PC-3 (cell line): ENCODE measurements around the gene WNT10A. TPM values are rescaled to one million over a fixed set of nuclear protein-coding genes. Genes with fewer than 3 reads are reported as not detected.

Experiments
- ATAC-seq: fragments of 200-7000 bp; cut with Tn5 transposase; 2 replicates; pipeline ENCODE4 v1.9.1; 2020; ENCODE audit warnings: mild to moderate bottlenecking, moderate library complexity
- BruUV-seq: library from RNA; stranded (reverse); fragments of 400-500 nt; replicated peaks from 2 replicates; lab custom pipeline; 2021; lab: Mats Ljungman, UMichigan
- CTCF ChIA-PET: fragments of 300-600 bp; sonication (Branson Sonifier 250); formaldehyde crosslinking; loops from one replicate; lab custom pipeline; 2022; ENCODE audit warnings: antibody characterized with exemption; lab: Charles Lee
- POLR2A ChIA-PET: fragments of 300-600 bp; sonication (Branson Sonifier 250); formaldehyde crosslinking; loops from one replicate; lab custom pipeline; 2022; ENCODE audit warnings: antibody characterized with exemption; ENCODE audit not compliant: unreplicated experiment; lab: Charles Lee
- DNase-seq: peaks from one replicate; pipeline ENCODE4 v3.0.0-alpha.2; 2015
- H2AFZ ChIP-seq: fragments of 300-600 bp; sonication (generic); 2 replicates; pipeline ENCODE4 v1.6.0; 2016; ENCODE audit warnings: antibody characterized with exemption, low read length
- H3F3A ChIP-seq: fragments of 300-600 bp; sonication (generic); one replicate; pipeline ENCODE4 v1.6.0; 2017; ENCODE audit warnings: antibody characterized with exemption, low read length, control low read depth, mild to moderate bottlenecking; ENCODE audit not compliant: unreplicated experiment
- H3K27ac ChIP-seq: fragments of 300-600 bp; sonication (generic); 2 replicates; pipeline ENCODE4 v1.5.1; 2016; ENCODE audit warnings: mild to moderate bottlenecking, low read length
- H3K27me3 ChIP-seq: fragments of 300-600 bp; sonication (generic); 2 replicates; pipeline ENCODE4 v1.6.1; 2016; ENCODE audit warnings: low read length, mixed read lengths
- H3K36me3 ChIP-seq: fragments of 300-600 bp; sonication (generic); 2 replicates; pipeline ENCODE4 v1.6.1; 2016; ENCODE audit warnings: low read depth, mixed run types, low read length, mixed read lengths
- H3K4me1 ChIP-seq: fragments of 300-600 bp; sonication (generic); 2 replicates; pipeline ENCODE4 v1.5.1; 2016; ENCODE audit warnings: low read length; ENCODE audit not compliant: insufficient read depth
- H3K4me2 ChIP-seq: fragments of 300-600 bp; sonication (generic); 2 replicates; pipeline ENCODE4 v1.6.0; 2016; ENCODE audit warnings: low read length
- H3K4me3 ChIP-seq: fragments of 300-600 bp; sonication (generic); 2 replicates; pipeline ENCODE4 v1.5.1; 2016; ENCODE audit warnings: mild to moderate bottlenecking, low read length, mixed read lengths
- H3K79me2 ChIP-seq: fragments of 300-600 bp; sonication (generic); 2 replicates; pipeline ENCODE4 v1.6.1; 2017; ENCODE audit warnings: low read length, mixed read lengths
- H3K9ac ChIP-seq: fragments of 300-600 bp; sonication (generic); 2 replicates; pipeline ENCODE4 v1.6.0; 2016; ENCODE audit warnings: mild to moderate bottlenecking, low read length
- H3K9me2 ChIP-seq: fragments of 300-600 bp; sonication (generic); replicated peaks from 2 replicates; pipeline ENCODE4 v1.6.1; 2016; ENCODE audit warnings: mixed run types, low read length, mixed read lengths
- H3K9me3 ChIP-seq: fragments of 300-600 bp; sonication (generic); 2 replicates; pipeline ENCODE4 v1.6.1; 2016; ENCODE audit warnings: low read length, mixed read lengths
- H4K20me1 ChIP-seq: fragments of 300-600 bp; sonication (generic); 2 replicates; pipeline ENCODE4 v1.6.1; 2016; ENCODE audit warnings: low read length, mixed read lengths
- EZH2 ChIP-seq: fragments of 300-600 bp; sonication (generic); IDR thresholded peaks from one replicate; pipeline ENCODE4 v1.6.1; 2017; ENCODE audit warnings: antibody characterized with exemption, mild to moderate bottlenecking, low read length; ENCODE audit not compliant: unreplicated experiment
- EZH2phosphoT487 ChIP-seq: fragments of 300-600 bp; sonication (generic); IDR thresholded peaks from 2 replicates; pipeline ENCODE4 v1.6.1; 2018; ENCODE audit warnings: mild to moderate bottlenecking, antibody characterized with exemption, low read length, borderline replicate concordance
- intact Hi-C: fragments of 100-400 bp; cut with micrococcal nuclease; formaldehyde crosslinking; loops from 2 replicates; pipeline ENCODE4 v1.9.0; 2023
- total RNA-seq: library from RNA; depleted of rRNA; stranded (reverse); fragments of >200 nt; gene quantifications from 2 replicates; pipeline ENCODE4 v1.2.3, GENCODE V29; 2014
- TF ChIP-seq, protein P1 (sequence below): fragments of 300-600 bp; sonication (generic); conservative IDR thresholded peaks from 2 replicates; pipeline ENCODE4 v1.5.1; 2017; ENCODE audit warnings: antibody characterized with exemption, low read depth, mild to moderate bottlenecking, low read length

The WNT10A gene
- total RNA-seq, 1 experiment from 2014 or later = 0.40 TPM

DNA sequence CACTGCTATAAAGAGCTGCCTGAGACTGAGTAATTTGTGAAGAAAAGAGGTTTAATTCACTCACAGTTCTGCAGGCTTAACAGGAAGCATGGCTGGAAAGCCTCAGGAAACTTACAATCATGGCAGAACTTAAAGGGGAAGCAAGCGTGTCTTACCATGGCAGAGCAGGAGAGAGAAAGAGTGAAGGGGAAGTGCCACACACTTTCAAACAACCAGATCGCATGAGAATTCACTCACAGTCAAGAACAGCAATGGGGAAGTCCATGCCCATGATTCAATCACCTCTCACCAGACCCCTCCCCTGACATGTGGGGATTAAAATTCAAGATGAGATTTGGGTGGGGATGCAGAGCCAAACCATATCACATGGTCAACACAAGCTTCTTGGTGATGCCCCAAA lies 44.1 kb downstream of the WNT10A start:
- peaks cover 10% of the 10 kb centered on the region; the same call in 1 of the 2 replicates for H3K27me3 ChIP-seq
- DNase-seq (no peak), ATAC-seq (no peak)
- no peak overlapping the region for H3K4me3 ChIP-seq
- H3K9me3 ChIP-seq = no peaks in the 10 kb centered on the region
- H4K20me1 ChIP-seq = no peaks in the 10 kb centered on the region
- intact Hi-C loops = no loop called here
- no peak overlapping the region for H2AFZ ChIP-seq
- H3K4me1 ChIP-seq = no peaks in the 10 kb centered on the region
- no peak overlapping the region for H3K4me2 ChIP-seq
- BruUV-seq = no TSS peak
- no peaks in the 10 kb centered on the region for H3F3A ChIP-seq
- POLR2A ChIA-PET = no interaction called here
- H3K9ac ChIP-seq = no peak overlapping the region
- no peaks in the 10 kb centered on the region for H3K36me3 ChIP-seq
- H3K27ac ChIP-seq = no peak overlapping the region
- CTCF ChIA-PET = no interaction called here
- no peaks in the 10 kb centered on the region for H3K79me2 ChIP-seq
- no peak for TF ChIP-seq EZH2phosphoT487
- TF ChIP-seq EZH2 = no peak
- TF ChIP-seq, protein P1, sequence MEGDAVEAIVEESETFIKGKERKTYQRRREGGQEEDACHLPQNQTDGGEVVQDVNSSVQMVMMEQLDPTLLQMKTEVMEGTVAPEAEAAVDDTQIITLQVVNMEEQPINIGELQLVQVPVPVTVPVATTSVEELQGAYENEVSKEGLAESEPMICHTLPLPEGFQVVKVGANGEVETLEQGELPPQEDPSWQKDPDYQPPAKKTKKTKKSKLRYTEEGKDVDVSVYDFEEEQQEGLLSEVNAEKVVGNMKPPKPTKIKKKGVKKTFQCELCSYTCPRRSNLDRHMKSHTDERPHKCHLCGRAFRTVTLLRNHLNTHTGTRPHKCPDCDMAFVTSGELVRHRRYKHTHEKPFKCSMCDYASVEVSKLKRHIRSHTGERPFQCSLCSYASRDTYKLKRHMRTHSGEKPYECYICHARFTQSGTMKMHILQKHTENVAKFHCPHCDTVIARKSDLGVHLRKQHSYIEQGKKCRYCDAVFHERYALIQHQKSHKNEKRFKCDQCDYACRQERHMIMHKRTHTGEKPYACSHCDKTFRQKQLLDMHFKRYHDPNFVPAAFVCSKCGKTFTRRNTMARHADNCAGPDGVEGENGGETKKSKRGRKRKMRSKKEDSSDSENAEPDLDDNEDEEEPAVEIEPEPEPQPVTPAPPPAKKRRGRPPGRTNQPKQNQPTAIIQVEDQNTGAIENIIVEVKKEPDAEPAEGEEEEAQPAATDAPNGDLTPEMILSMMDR = no peak
- no peaks in the 10 kb centered on the region for H3K9me2 ChIP-seq

DNA sequence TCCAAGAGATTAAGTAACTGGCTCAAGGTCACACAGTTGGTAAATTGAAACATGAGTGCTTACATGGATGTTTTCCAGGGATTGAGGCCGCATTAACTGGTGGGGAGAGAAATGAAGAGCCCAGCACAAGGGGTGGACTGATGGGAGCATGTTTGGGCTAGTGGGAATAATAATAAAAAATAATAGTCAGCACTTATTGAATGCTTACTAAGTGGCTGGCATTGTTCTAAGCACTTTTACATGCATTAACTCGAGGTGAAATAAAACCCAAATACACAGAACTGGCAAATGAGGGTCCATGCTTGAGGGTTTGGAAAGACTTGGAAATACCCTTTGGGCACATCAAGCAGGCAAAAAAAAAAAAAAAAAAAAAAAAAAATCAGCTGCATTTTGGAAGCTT lies 44.8 kb downstream of the WNT10A start:
- H3K36me3 ChIP-seq = no peaks in the 10 kb centered on the region
- DNase-seq (no peak), ATAC-seq (no peak)
- CTCF ChIA-PET = no interaction called here
- H3K79me2 ChIP-seq = no peaks in the 10 kb centered on the region
- peaks cover 5% of the 10 kb centered on the region; the same call in 1 of the 2 replicates for H3K27me3 ChIP-seq
- H4K20me1 ChIP-seq = no peaks in the 10 kb centered on the region
- BruUV-seq = no TSS peak
- H3K4me3 ChIP-seq = no peak overlapping the region
- no peaks in the 10 kb centered on the region for H3F3A ChIP-seq
- POLR2A ChIA-PET = no interaction called here
- no peaks in the 10 kb centered on the region for H3K4me1 ChIP-seq
- no peaks in the 10 kb centered on the region for H3K9me3 ChIP-seq
- H3K4me2 ChIP-seq = no peak overlapping the region
- H3K27ac ChIP-seq = no peak overlapping the region
- H2AFZ ChIP-seq = no peak overlapping the region
- TF ChIP-seq, protein P1 = no peak
- no peak for TF ChIP-seq EZH2phosphoT487
- no peak for TF ChIP-seq EZH2
- intact Hi-C loops = no loop called here
- no peak overlapping the region for H3K9ac ChIP-seq
- H3K9me2 ChIP-seq = no peaks in the 10 kb centered on the region

DNA sequence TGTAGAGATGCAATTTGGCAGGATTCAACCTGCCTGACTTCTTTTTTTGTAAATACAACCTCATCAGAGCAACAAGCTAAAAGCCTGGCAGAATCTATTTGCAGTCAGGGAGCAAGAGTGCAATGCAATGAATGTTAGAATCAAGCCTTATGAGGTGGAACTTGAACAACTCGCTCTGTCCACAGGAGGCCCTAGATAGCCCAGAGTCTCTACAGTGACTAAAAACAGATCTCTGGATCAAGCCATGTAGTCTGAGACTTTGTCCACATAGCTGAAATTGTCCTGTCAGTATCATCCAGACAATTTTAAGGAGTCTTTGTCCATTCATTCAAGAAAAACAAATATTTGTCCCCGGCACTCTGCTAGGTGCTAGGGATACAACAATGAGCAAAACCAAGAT lies 46.8 kb downstream of the WNT10A start:
- Histone ChIP-seq H3K36me3 (no peaks in the 10 kb centered on the region), H3K4me1 (no peaks in the 10 kb centered on the region), H3K4me2 (no peak overlapping the region), H3K9me3 (no peaks in the 10 kb centered on the region), H3K4me3 (no peak overlapping the region), H3K27ac (no peak overlapping the region), H4K20me1 (no peaks in the 10 kb centered on the region), H3K9me2 (no peaks in the 10 kb centered on the region), H3F3A (no peaks in the 10 kb centered on the region), H2AFZ (no peak overlapping the region), H3K27me3 (peaks cover 5% of the 10 kb centered on the region; the same call in 1 of the 2 replicates), H3K79me2 (no peaks in the 10 kb centered on the region), H3K9ac (no peak overlapping the region)
- intact Hi-C loops = no loop called here
- ATAC-seq (no peak), DNase-seq (no peak)
- BruUV-seq = no TSS peak
- POLR2A ChIA-PET = no interaction called here
- CTCF ChIA-PET = no interaction called here
- TF ChIP-seq EZH2phosphoT487 (no peak), EZH2 (no peak)
- TF ChIP-seq, protein P1 = no peak
